GM21360 (cell line): ENCODE results near the gene OR8B3.
A peak's percentile ranks its signal among the peaks of the same experiment; 100 is the strongest.
"Not testable (repeated sequence)": the region's sequence is repeated elsewhere in the genome, so short reads cannot be mapped to it uniquely, and the experiment has no call there.

Experiments
- ATAC-seq: cut with Tn5 transposase; IDR thresholded peaks from one replicate; pipeline ENCODE4 v1.9.1; 2021; ENCODE audit warnings: mild to moderate bottlenecking, moderate library complexity; ENCODE audit not compliant: unreplicated experiment

Gene OR8B3

GRCh38 chr11:124398924-124399323 lies at the start of gene OR8B3:
TSS of gene OR8B3 (minus strand) at chr11:124399024. CDS start at chr11:124397351, 1,673 bp downstream.
- ATAC-seq: no peak

GRCh38 chr11:124446916-124447315 lies 48.1 kb upstream of the OR8B3 start:
- ATAC-seq: no peak

GRCh38 chr11:124445646-124446150 lies 46.9 kb upstream of the OR8B3 start, which contains the start of gene OR8B8:
TSS of gene OR8B8 (minus strand) at chr11:124445696. CDS start at chr11:124441085, 4,611 bp downstream.
- ATAC-seq: no peak

- no peak for ATAC-seq
These were observed 44.0 kb upstream of the OR8B3 start for GRCh38 chr11:124442847-124443246.

- ATAC-seq: no peak
These were observed 43.6 kb upstream of the OR8B3 start for GRCh38 chr11:124442442-124442841.

- ATAC-seq: no peak
These were observed 42.7 kb upstream of the OR8B3 start for GRCh38 chr11:124441519-124441918.

GRCh38 chr11:124441081-124441480 lies 42.3 kb upstream of the OR8B3 start:
- no peak for ATAC-seq

- no peak for ATAC-seq
These were observed 41.8 kb upstream of the OR8B3 start for GRCh38 chr11:124440608-124441007.

- no peak for ATAC-seq
These were observed 35.9 kb upstream of the OR8B3 start for GRCh38 chr11:124434699-124435098.

GRCh38 chr11:124429599-124429998 lies 30.8 kb upstream of the OR8B3 start:
- no peak for ATAC-seq

- no peak for ATAC-seq
These were observed 25.6 kb upstream of the OR8B3 start, which contains the start of gene OR8B4 for GRCh38 chr11:124424384-124424921. TSS of gene OR8B4 (minus strand) at chr11:124424871. CDS start at chr11:124424871, 0 bp downstream.

GRCh38 chr11:124421043-124421442 lies 22.2 kb upstream of the OR8B3 start:
- no peak for ATAC-seq

- ATAC-seq: no peak
These were observed 16.6 kb upstream of the OR8B3 start for GRCh38 chr11:124415356-124415923.

- ATAC-seq: no peak
These were observed 11.1 kb upstream of the OR8B3 start for GRCh38 chr11:124409906-124410305.

- no peak for ATAC-seq
These were observed 6.8 kb upstream of the OR8B3 start for GRCh38 chr11:124405581-124405980.

- not testable (repeated sequence) for ATAC-seq
These were observed 4.4 kb upstream of the OR8B3 start for GRCh38 chr11:124403186-124403585.

- peak; percentile 99 for ATAC-seq
These were observed 3.6 kb upstream of the OR8B3 start for GRCh38 chr11:124402326-124402922.

GRCh38 chr11:124396847-124397246 lies 2.0 kb downstream of the OR8B3 start:
- not testable (repeated sequence) for ATAC-seq

- no peak for ATAC-seq
These were observed 4.4 kb downstream of the OR8B3 start for GRCh38 chr11:124394408-124394807.

- no peak for ATAC-seq
These were observed 14.4 kb downstream of the OR8B3 start, which contains the start of gene OR8B2 for GRCh38 chr11:124384399-124384798. TSS of gene OR8B2 (minus strand) at chr11:124384499. CDS start at chr11:124383343, 1,156 bp downstream.

- ATAC-seq: not testable (repeated sequence)
These were observed 16.0 kb downstream of the OR8B3 start for GRCh38 chr11:124382857-124383256.

- ATAC-seq: no peak
These were observed 18.2 kb downstream of the OR8B3 start for GRCh38 chr11:124380585-124380984.
